ENCODE data around the gene TMEM53. TPM values are rescaled to one million over a fixed set of nuclear protein-coding genes. Genes with fewer than 3 reads are reported as not detected.

TMEM53 gene
- total and polyA plus RNA-seq, 2 of the 8 experiments (the other 6 are each of a cell fraction or from before 2014, with no cell fraction given): 6.7 to 27.9 TPM

GRCh38 chr1:44719318-44719717, 45.0 kb upstream of the TMEM53 start:
- no peak overlapping the region for H2BK15ac ChIP-seq (ENCODE audit: low read length)
- no peak overlapping the region for H4K91ac ChIP-seq (replicated peaks; ENCODE audit: insufficient read length, low read length)
- H3K23me2 ChIP-seq (ENCODE audit: low read depth, low read length): no peaks in the 10 kb centered on the region
- no peak overlapping the region for H2BK20ac ChIP-seq (ENCODE audit: low read length)
- no peaks in the 10 kb centered on the region for H4K20me1 ChIP-seq (replicated peaks in 1 of 2; ENCODE audit: control insufficient read depth in 1 of 2, insufficient read depth in 2 of 2, low read length in 2 of 2)
- no peaks in the 10 kb centered on the region for H3K9me3 ChIP-seq (ENCODE audit: insufficient read depth in 2 of 2, low read depth in 1 of 2, low read length in 1 of 2)
- no peaks in the 10 kb centered on the region for H3K79me1 ChIP-seq (ENCODE audit: low read depth, low read length)
- no peak overlapping the region for H3K4me2 ChIP-seq (ENCODE audit: insufficient read depth in 1 of 2, low read depth in 2 of 2, low read length in 2 of 2)
- H3K18ac ChIP-seq (ENCODE audit: extremely low read depth, low read length): no peak overlapping the region
- H3K56ac ChIP-seq (replicated peaks; ENCODE audit: insufficient read length, low read depth, low read length): no peak overlapping the region
- H2BK12ac ChIP-seq (ENCODE audit: low read depth, low read length): no peak overlapping the region
- no peak overlapping the region; the same call in 1 of the 2 replicates for H2AK5ac ChIP-seq (ENCODE audit: low read depth, low read length)
- H2BK120ac ChIP-seq (replicated peaks; ENCODE audit: low read depth, low read length): no peak overlapping the region
- H3K79me2 ChIP-seq (ENCODE audit: control insufficient read depth in 1 of 2, insufficient read depth in 2 of 2, low read length in 2 of 2): no peaks in the 10 kb centered on the region
- FAIRE-seq: no peak
- H3K27me3 ChIP-seq (replicated peaks in 1 of 4; ENCODE audit: control insufficient read depth in 3 of 4, extremely low read depth in 1 of 4, insufficient read depth in 3 of 4, low read length in 3 of 4): no peaks in the 10 kb centered on the region
- no peak overlapping the region for H4K5ac ChIP-seq (ENCODE audit: insufficient read length, low read depth, low read length)
- H3K23ac ChIP-seq (ENCODE audit: insufficient read length): no peak overlapping the region
- no peak overlapping the region for H3K4ac ChIP-seq (replicated peaks; ENCODE audit: insufficient read length, low read depth, low read length)
- H3K36me3 ChIP-seq (ENCODE audit: control insufficient read depth in 2 of 4, insufficient read depth in 4 of 4, low read length in 3 of 4): no peaks in the 10 kb centered on the region
- no peak overlapping the region for H2AFZ ChIP-seq (ENCODE audit: low read length)
- no peak overlapping the region for H3K14ac ChIP-seq (ENCODE audit: insufficient read length)
- H2BK5ac ChIP-seq (ENCODE audit: low read depth, low read length): no peak overlapping the region
- H3K9ac ChIP-seq (replicated peaks in 1 of 4; ENCODE audit: extremely low read depth in 1 of 4, low read depth in 3 of 4, low read length in 3 of 4): no peak overlapping the region
- H3K4me1 ChIP-seq (replicated peaks in 1 of 4; ENCODE audit: control insufficient read depth in 3 of 4, insufficient read depth in 4 of 4, low read length in 3 of 4): no peaks in the 10 kb centered on the region
- no peak overlapping the region for H4K8ac ChIP-seq (ENCODE audit: extremely low read depth, insufficient read depth, low read length)
- DNase-seq (ENCODE audit: low read depth in 1 of 2, low spot score in 2 of 2): no peak
- H3K4me3 ChIP-seq (ENCODE audit: extremely low read depth in 1 of 4, insufficient read depth in 2 of 4, low read depth in 3 of 4, low read length in 4 of 4): no peak overlapping the region
- ChIA-PET CTCF (ENCODE audit: partially characterized antibody) (interaction anchor here (0.6 to 10.2 kb wide), 4 partner anchors 9 to 22 kb away, joined by 3 to 107 read pairs (median 7); partner anchors contain the start of gene RNU5D-1), POLR2A (ENCODE audit: partially characterized antibody) (interaction anchor here (0.6 to 22.5 kb wide), 9 partner anchors 11 to 802 kb away, joined by 3 to 428 read pairs (median 4); partner anchors contain the start of genes BEST4, PRDX1, RNU5D-1 and RPS8)
- 90% methylated on average over 5 of the region's 5 CpGs; no CpG with 5 or more reads in 1 of the 2 experiments for WGBS, 2 experiments (ENCODE audit: extremely low coverage in 1 of 2, insufficient coverage in 1 of 2, insufficient read length in 1 of 2, insufficient replicate concordance in 2 of 2, low coverage in 1 of 2, low lambda C conversion rate in 2 of 2, missing lambda C conversion rate in 1 of 2)
- no peak overlapping the region for H3K27ac ChIP-seq (ENCODE audit: low read depth, low read length)
- no peak for TF ChIP-seq SIX5 (IDR thresholded peaks at IDR 0.05; ENCODE audit: low read depth, low read length)
- no peak for TF ChIP-seq KDM5A (IDR thresholded peaks at IDR 0.05; ENCODE audit: low read length)
- TF ChIP-seq CBX8 (IDR thresholded peaks at IDR 0.05; ENCODE audit: borderline replicate concordance, low read depth, low read length): no peak
- no peak for TF ChIP-seq BCL11A (IDR thresholded peaks at IDR 0.05; ENCODE audit: low read depth in 2 of 2, low read length in 2 of 2)
- no peak for TF ChIP-seq SP2 (IDR thresholded peaks at IDR 0.05; ENCODE audit: low read length)
- TF ChIP-seq ATF3 (IDR thresholded peaks at IDR 0.05; ENCODE audit: insufficient read depth, low read depth, low read length): no peak
- TF ChIP-seq TEAD4 (IDR thresholded peaks at IDR 0.05; ENCODE audit: low read depth, low read length): no peak
- no peak for TF ChIP-seq SUZ12 (IDR thresholded peaks at IDR 0.05; ENCODE audit: low read length)
- no peak for TF ChIP-seq RAD21 (IDR thresholded peaks at IDR 0.05 in 1 of 2, conservative IDR thresholded peaks at IDR 0.05 in 1 of 2; ENCODE audit: low read depth in 2 of 2, low read length in 2 of 2)
- no peak for TF ChIP-seq RNF2 (IDR thresholded peaks at IDR 0.05; ENCODE audit: borderline replicate concordance, low read depth, low read length, missing control alignments, poor library complexity, severe bottlenecking)
- no peak for TF ChIP-seq HDAC2 (IDR thresholded peaks at IDR 0.05; ENCODE audit: borderline replicate concordance in 1 of 2, low read depth in 2 of 2, low read length in 2 of 2)
- no peak for TF ChIP-seq E2F6 (IDR thresholded peaks at IDR 0.05)

Data from H1 (cell line).